Breast epithelium (tissue), 4 donors: ENCODE data around the gene RPL10. TPM values are rescaled to one million over a fixed set of nuclear protein-coding genes. Genes with fewer than 3 reads are reported as not detected.

ENCODE experiments used
- DNase-seq, 2 donors: peaks; one replicate each; pipeline ENCODE4 v3.0.0-alpha.2; 2019; ENCODE audit warnings: low spot score in 2 of 2
- H3K27ac ChIP-seq, 2 donors: fragments of 200-600 bp; sonication (generic) in 1 of 2; one replicate each; pipeline ENCODE4 v1.5.1; 2016 to 2019; ENCODE audit warnings: mild to moderate bottlenecking in 1 of 2
- H3K27me3 ChIP-seq, 2 donors: fragments of 200-600 bp; sonication (generic) in 1 of 2; one replicate each; pipeline versions ENCODE4 v1.5.1 to v1.6.0; 2017 to 2019; ENCODE audit warnings: control low read depth in 1 of 2, mild to moderate bottlenecking in 1 of 2
- H3K36me3 ChIP-seq: fragments of 200-600 bp; one replicate; pipeline ENCODE4 v1.5.1; 2019
- H3K4me1 ChIP-seq, 2 donors: fragments of 200-600 bp; sonication (generic); one replicate each; pipeline ENCODE4 v1.5.1; 2016 to 2019; ENCODE audit warnings: control low read depth in 1 of 2
- H3K4me3 ChIP-seq, 3 donors: fragments of 200-600 bp; sonication (generic); 1 replicate in 2 of 3; 2 replicates in 1 of 3; pipeline ENCODE4 v1.5.1; 2016 to 2019; ENCODE audit warnings: mild to moderate bottlenecking in 3 of 3, moderate library complexity in 2 of 3
- H3K9me3 ChIP-seq, 2 donors: fragments of 200-600 bp; sonication (generic) in 1 of 2; one replicate each; pipeline ENCODE4 v1.5.1; 2016 to 2019; ENCODE audit warnings: control low read depth in 1 of 2
- POLR2A ChIP-seq: fragments of 450-650 bp; IDR thresholded peaks from one replicate; pipeline ENCODE4 v1.6.1; 2016; ENCODE audit warnings: antibody characterized with exemption, mild to moderate bottlenecking, moderate library complexity
- POLR2AphosphoS5 ChIP-seq, 3 donors: sonication (generic); formaldehyde crosslinking; IDR thresholded peaks; one replicate each; pipeline ENCODE4 v1.6.1; 2017; ENCODE audit warnings: antibody characterized with exemption in 3 of 3
- intact Hi-C: fragments of 100-400 bp; cut with DNase I; formaldehyde crosslinking; loops from one replicate; pipeline ENCODE4 v1.15.1; 2023; ENCODE audit warnings: low total_unique reads
- total RNA-seq, 3 donors: library from RNA; depleted of rRNA; stranded (reverse); fragments of >200 nt; gene quantifications; one replicate each; pipeline ENCODE4 v1.1.0, GENCODE V29; 2016
- TF ChIP-seq, protein P1 (sequence below), 3 donors: fragments of 450-650 bp; IDR thresholded peaks; one replicate each; pipeline ENCODE4 v1.5.1; 2016 to 2017; ENCODE audit warnings: antibody characterized with exemption in 3 of 3, mild to moderate bottlenecking in 3 of 3, moderate library complexity in 3 of 3

Gene RPL10
- total RNA-seq, 3 donors from 2014 or later: 8,496 to 9,265 (median 8,695) TPM

DNA sequence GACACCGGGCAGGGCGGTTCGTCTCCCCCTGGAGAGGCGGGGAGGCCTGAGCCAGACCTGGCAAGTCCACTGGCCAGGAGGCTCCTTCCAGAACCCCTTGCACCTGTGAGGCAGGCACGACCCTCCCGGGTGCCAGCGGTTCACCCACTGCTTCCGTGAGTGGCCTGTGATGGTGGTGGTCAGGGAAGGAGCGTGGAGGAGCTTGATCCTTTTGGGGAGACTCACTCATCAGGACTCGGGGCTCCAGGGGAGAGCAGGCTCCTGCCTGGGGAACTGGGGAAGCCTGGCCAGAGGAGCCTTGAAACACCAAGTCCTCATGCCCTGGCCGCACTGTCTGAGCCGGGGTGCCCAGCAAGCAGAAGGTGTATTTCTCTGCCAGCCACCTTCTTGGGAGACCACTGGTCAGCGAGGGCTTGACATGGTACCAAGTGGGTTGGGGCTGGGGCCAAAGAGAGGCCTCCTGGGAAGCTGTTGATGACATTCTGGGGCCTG is 46.6 kb downstream of the RPL10 start:
- no peaks in the 10 kb centered on the region for H3K36me3 ChIP-seq

DNA sequence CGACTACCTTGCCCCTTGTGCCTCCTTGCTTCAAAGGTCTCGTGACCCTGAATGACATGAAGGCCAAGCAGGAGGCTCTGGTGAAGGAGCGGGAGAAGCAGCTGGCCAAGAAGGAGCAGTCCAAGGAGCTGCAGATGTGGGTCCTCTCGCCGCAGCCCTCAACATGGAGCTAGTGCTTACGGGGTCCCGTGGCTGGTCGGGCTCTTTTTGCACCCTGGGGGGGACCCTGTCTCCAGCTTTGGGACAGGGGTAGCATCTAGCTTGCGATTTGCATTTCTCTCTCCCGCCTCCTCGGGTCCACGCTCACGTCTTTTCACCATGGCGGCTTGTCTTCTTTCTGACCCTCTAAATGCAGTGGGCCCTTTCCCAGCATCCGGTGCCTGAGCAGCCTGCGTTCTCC is 47.6 kb downstream of the RPL10 start:
- intact Hi-C loops: loop anchor here (5.0 kb wide), 1 partner anchor 833 kb away; no protein-coding TSS in a partner anchor
- H3K36me3 ChIP-seq: no peaks in the 10 kb centered on the region
- H3K4me1 ChIP-seq: no peaks in the 10 kb centered on the region
- TF ChIP-seq POLR2A: no peak
- TF ChIP-seq POLR2AphosphoS5 (IDR thresholded peaks at IDR 0.05): no peak
- TF ChIP-seq, protein P1, sequence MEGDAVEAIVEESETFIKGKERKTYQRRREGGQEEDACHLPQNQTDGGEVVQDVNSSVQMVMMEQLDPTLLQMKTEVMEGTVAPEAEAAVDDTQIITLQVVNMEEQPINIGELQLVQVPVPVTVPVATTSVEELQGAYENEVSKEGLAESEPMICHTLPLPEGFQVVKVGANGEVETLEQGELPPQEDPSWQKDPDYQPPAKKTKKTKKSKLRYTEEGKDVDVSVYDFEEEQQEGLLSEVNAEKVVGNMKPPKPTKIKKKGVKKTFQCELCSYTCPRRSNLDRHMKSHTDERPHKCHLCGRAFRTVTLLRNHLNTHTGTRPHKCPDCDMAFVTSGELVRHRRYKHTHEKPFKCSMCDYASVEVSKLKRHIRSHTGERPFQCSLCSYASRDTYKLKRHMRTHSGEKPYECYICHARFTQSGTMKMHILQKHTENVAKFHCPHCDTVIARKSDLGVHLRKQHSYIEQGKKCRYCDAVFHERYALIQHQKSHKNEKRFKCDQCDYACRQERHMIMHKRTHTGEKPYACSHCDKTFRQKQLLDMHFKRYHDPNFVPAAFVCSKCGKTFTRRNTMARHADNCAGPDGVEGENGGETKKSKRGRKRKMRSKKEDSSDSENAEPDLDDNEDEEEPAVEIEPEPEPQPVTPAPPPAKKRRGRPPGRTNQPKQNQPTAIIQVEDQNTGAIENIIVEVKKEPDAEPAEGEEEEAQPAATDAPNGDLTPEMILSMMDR (IDR thresholded peaks at IDR 0.05): no peak
- H3K9me3 ChIP-seq: no peaks in the 10 kb centered on the region
- peaks cover 0 to 57% of the 10 kb centered on the region in 2 donors for H3K27me3 ChIP-seq
- no peak overlapping the region for H3K4me3 ChIP-seq
- no peak overlapping the region for H3K27ac ChIP-seq
- DNase-seq: no peak

More for the DNA sequence above, 46.6 kb downstream of the RPL10 start:
- H3K4me1 ChIP-seq: no peaks in the 10 kb centered on the region
- DNase-seq: no peak
- peak overlapping the region; percentile 90 for H3K27ac ChIP-seq
- no peak for TF ChIP-seq POLR2AphosphoS5 (IDR thresholded peaks at IDR 0.05)
- TF ChIP-seq, protein P1 (IDR thresholded peaks at IDR 0.05): no peak
- no peak for TF ChIP-seq POLR2A
- intact Hi-C loops: loop anchor here (5.0 kb wide), 1 partner anchor 832 kb away; no protein-coding TSS in a partner anchor
- H3K9me3 ChIP-seq: no peaks in the 10 kb centered on the region
- peak overlapping the region; percentile 58 to 82 (median 62) for H3K4me3 ChIP-seq
- peaks cover 0 to 57% of the 10 kb centered on the region in 2 donors for H3K27me3 ChIP-seq

DNA sequence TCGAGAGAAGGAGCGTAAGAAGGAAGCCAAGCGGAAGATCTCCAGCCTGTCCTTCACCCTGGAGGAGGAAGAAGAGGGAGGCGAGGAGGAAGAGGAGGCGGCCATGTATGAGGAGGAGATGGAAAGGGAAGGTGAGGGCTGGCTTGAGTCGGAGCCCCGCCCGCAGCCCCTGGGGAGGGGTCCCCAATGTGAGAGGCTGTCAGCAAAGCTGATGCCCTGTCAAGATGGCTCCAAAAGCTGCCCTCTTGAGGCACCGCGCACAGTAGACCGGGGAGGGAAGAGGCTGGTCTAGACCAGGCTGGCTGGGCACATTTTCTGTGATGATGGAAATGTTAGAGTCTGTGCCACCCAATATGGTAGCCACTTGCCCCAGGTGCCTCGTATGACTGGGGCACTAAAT is 48.3 kb downstream of the RPL10 start:
- Histone ChIP-seq H3K9me3 (no peaks in the 10 kb centered on the region), H3K27ac (no peak overlapping the region), H3K4me3 (no peak overlapping the region), H3K36me3 (no peaks in the 10 kb centered on the region), H3K27me3 (peaks cover 0 to 54% of the 10 kb centered on the region in 2 donors), H3K4me1 (no peaks in the 10 kb centered on the region)
- TF ChIP-seq POLR2A: no peak
- TF ChIP-seq, protein P1 (IDR thresholded peaks at IDR 0.05): no peak
- no peak for TF ChIP-seq POLR2AphosphoS5 (IDR thresholded peaks at IDR 0.05)
- no peak for DNase-seq
- intact Hi-C loops: loop anchor here (5.0 kb wide), 1 partner anchor 834 kb away; no protein-coding TSS in a partner anchor

DNA sequence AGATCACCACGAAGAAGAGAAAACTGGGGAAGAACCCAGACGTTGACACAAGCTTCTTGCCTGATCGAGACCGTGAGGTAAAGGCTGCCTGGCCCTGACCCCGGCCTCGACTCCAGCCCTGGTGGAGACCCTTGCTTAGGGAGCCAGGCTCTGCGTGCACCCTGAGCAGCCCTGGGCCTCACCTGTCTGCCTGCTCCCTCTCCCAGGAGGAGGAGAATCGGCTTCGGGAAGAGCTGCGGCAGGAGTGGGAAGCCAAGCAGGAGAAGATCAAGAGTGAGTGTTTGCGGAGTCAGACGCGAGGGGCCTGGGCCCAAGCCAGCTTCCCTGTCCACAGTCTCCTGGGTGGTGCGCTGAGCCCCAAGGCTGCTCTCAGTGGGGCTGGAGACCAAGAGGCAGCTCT is 50.3 kb downstream of the RPL10 start:
- H3K27ac ChIP-seq: no peak overlapping the region
- peaks cover 0 to 47% of the 10 kb centered on the region in 2 donors for H3K27me3 ChIP-seq
- H3K4me1 ChIP-seq: no peaks in the 10 kb centered on the region
- intact Hi-C loops: loop anchor here (5.0 kb wide), 1 partner anchor 836 kb away; no protein-coding TSS in a partner anchor
- TF ChIP-seq, protein P1 (IDR thresholded peaks at IDR 0.05): no peak
- TF ChIP-seq POLR2AphosphoS5 (IDR thresholded peaks at IDR 0.05) (no peak), POLR2A (no peak)
- H3K9me3 ChIP-seq: no peaks in the 10 kb centered on the region
- H3K4me3 ChIP-seq: no peak overlapping the region
- H3K36me3 ChIP-seq: no peaks in the 10 kb centered on the region
- DNase-seq: no peak

DNA sequence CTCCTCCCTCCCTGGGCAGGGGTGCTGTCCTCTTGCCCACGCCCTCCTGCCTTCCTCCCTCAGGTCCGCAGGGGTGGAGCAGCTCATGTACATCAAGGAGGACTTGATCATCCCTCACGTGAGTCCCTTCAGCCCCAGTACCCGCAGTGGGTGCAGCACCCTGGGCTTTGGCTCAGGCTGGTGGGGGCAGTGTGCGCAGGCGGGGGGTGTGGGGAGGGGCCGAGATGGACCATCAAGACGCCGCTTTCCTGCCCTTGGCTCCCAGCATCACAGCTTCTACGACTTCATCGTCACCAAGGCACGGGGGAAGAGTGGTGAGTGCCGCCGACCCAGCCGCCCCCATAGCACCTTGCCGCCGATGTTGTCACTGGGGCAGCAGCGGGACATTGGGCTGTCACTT is 51.4 kb downstream of the RPL10 start:
- no peak for TF ChIP-seq POLR2A
- TF ChIP-seq POLR2AphosphoS5 (IDR thresholded peaks at IDR 0.05): no peak
- TF ChIP-seq, protein P1 (IDR thresholded peaks at IDR 0.05): no peak

More for the DNA sequence above, 51.4 kb downstream of the RPL10 start:
- no peak for DNase-seq
- Histone ChIP-seq H3K9me3 (no peaks in the 10 kb centered on the region), H3K27ac (no peak overlapping the region), H3K4me1 (no peaks in the 10 kb centered on the region), H3K27me3 (peaks cover 0 to 44% of the 10 kb centered on the region in 2 donors), H3K36me3 (no peaks in the 10 kb centered on the region), H3K4me3 (no peak overlapping the region)
- intact Hi-C loops: loop anchor here (5.0 kb wide), 1 partner anchor 837 kb away; no protein-coding TSS in a partner anchor
